ENCODE results near the gene KLHL29. TPM values are rescaled to one million over a fixed set of nuclear protein-coding genes. Genes with fewer than 3 reads are reported as not detected.

The KLHL29 gene
- total RNA-seq, 1 donor from 2014 or later, result 17.5 TPM

DNA sequence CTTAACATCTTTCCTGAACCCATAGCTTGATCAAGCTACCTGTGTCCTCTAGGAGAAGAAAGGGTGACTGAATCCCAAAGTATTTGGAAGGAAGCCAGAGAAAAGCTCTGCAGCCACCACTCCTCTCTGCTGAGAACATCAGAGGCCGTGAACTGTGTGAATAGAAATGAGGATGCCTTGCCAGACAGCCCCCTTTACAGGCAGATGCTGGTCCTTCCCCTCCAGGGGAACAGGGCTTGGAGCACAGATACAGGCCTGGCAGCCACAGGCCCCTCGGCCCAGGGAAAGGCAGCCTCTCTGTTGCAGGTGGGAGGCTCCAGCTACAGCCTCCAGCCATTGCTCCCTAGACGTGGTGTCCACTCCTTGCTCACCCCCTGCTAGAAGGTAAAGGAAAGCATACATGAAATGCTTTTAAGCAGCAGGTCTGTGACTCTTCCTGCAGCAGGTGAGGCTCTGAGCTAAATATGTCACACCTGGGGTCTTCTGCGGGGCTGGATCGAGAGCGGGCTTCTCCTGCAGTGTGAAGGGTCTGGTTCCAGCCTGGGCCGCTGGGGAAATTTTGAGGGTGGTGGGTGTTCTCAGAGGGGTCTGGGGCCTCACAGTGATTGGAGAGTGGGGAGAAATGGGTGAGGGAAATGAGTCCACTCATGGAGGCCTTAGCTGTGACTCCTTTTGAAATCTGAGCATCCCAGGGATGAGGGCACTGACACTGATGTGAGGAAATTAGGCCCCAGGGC, 234.0 kb downstream of the KLHL29 start:
- no peak overlapping the region for H3K27ac Mint-ChIP-seq (ENCODE audit: unreplicated experiment)
- H3K4me1 Mint-ChIP-seq (ENCODE audit: unreplicated experiment), result peaks cover 21% of the 10 kb centered on the region
- H3K9me3 Mint-ChIP-seq (ENCODE audit: unreplicated experiment), result no peaks in the 10 kb centered on the region
- DNase-seq (ENCODE audit: low spot score), result no peak
- no peak overlapping the region for H3K4me3 Mint-ChIP-seq (ENCODE audit: unreplicated experiment)
- peaks cover 5% of the 10 kb centered on the region for H3K36me3 Mint-ChIP-seq (ENCODE audit: low read depth, unreplicated experiment)
- peaks cover 9% of the 10 kb centered on the region for H3K27me3 Mint-ChIP-seq (ENCODE audit: unreplicated experiment)
- TF ChIP-seq, protein P1, sequence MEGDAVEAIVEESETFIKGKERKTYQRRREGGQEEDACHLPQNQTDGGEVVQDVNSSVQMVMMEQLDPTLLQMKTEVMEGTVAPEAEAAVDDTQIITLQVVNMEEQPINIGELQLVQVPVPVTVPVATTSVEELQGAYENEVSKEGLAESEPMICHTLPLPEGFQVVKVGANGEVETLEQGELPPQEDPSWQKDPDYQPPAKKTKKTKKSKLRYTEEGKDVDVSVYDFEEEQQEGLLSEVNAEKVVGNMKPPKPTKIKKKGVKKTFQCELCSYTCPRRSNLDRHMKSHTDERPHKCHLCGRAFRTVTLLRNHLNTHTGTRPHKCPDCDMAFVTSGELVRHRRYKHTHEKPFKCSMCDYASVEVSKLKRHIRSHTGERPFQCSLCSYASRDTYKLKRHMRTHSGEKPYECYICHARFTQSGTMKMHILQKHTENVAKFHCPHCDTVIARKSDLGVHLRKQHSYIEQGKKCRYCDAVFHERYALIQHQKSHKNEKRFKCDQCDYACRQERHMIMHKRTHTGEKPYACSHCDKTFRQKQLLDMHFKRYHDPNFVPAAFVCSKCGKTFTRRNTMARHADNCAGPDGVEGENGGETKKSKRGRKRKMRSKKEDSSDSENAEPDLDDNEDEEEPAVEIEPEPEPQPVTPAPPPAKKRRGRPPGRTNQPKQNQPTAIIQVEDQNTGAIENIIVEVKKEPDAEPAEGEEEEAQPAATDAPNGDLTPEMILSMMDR (IDR thresholded peaks at IDR 0.05; ENCODE audit: unreplicated experiment), result no peak

DNA sequence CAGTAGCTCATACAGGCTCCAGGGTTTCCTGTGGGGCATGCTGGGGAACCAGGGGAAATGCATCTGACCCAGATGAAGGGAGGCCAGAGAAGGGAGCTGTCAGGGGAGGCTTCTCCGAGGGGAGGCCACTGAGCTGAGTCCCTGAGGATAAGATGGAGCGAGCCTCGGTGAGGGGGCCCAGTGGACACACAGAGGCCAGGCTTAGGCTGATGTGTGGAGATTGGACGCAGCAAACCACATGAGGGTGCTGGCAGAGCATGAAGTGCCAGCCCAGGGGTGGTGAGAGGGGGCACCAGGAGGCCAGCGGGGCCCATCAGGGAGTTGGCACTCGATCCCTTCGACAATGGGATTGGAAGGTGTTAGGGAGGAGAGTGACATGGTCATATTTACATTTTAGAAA, 235.0 kb downstream of the KLHL29 start:
- peaks cover 16% of the 10 kb centered on the region for H3K4me1 Mint-ChIP-seq (ENCODE audit: unreplicated experiment)

DNA sequence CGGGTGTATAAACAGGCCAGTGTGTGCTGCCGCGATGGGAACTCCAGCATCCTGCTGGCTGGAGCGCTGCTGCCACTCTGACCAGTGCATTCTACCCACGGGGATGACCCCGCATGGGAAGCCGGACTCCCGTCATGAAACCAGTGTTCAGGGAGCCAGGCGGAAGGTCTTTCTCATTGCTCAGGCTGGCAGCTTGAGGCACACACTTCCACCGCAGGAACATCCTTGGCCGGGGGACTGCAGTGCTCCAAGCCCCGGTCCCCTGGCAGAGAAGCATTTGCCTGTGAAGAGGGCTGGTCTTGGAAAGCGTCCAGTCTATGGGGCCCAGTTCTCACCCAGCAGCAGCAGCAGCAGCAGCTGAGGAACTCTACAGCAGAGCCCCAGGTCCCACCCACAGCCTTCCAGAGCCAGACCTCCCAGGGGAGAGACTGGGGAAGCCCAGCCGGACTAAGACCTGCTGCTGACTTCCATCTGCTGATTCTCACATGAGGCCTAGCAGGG, 235.9 kb downstream of the KLHL29 start:
- no peak overlapping the region for H3K27ac Mint-ChIP-seq (ENCODE audit: unreplicated experiment)
- H3K36me3 Mint-ChIP-seq (ENCODE audit: low read depth, unreplicated experiment), result peaks cover 18% of the 10 kb centered on the region
- peaks cover 9% of the 10 kb centered on the region for H3K27me3 Mint-ChIP-seq (ENCODE audit: unreplicated experiment)
- DNase-seq (ENCODE audit: low spot score), result no peak
- no peak overlapping the region for H3K4me3 Mint-ChIP-seq (ENCODE audit: unreplicated experiment)
- peaks cover 16% of the 10 kb centered on the region for H3K4me1 Mint-ChIP-seq (ENCODE audit: unreplicated experiment)
- H3K9me3 Mint-ChIP-seq (ENCODE audit: unreplicated experiment), result peaks cover 3% of the 10 kb centered on the region
- TF ChIP-seq, protein P1 (IDR thresholded peaks at IDR 0.05; ENCODE audit: unreplicated experiment), result no peak

More for the DNA sequence above, 235.0 kb downstream of the KLHL29 start:
- peaks cover 11% of the 10 kb centered on the region for H3K36me3 Mint-ChIP-seq (ENCODE audit: low read depth, unreplicated experiment)
- TF ChIP-seq, protein P1 (IDR thresholded peaks at IDR 0.05; ENCODE audit: unreplicated experiment), result no peak
- no peak overlapping the region for H3K27ac Mint-ChIP-seq (ENCODE audit: unreplicated experiment)
- no peak for DNase-seq (ENCODE audit: low spot score)
- peaks cover 3% of the 10 kb centered on the region for H3K9me3 Mint-ChIP-seq (ENCODE audit: unreplicated experiment)
- peak overlapping the region; percentile 6 for H3K4me3 Mint-ChIP-seq (ENCODE audit: unreplicated experiment)
- peaks cover 9% of the 10 kb centered on the region for H3K27me3 Mint-ChIP-seq (ENCODE audit: unreplicated experiment)

DNA sequence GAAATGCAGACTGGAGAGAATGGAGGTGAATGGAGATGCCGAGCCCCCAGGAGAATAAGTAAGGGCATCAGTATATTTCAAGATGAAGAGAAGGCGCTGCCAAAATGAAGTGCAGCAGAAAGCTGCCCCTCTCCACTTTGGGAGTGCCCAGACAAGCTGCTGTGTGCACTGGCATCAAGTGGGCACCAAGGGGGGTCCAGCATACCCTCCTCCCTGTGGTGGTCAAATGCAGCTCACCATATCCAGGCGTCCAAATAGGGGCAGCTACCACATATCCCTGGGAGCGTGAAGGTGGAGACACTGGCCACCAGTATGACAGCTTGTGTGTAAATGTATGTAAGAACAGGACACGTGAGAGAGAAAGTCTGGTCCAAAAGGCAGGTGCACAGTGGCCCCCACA, 236.6 kb downstream of the KLHL29 start:
- peaks cover 18% of the 10 kb centered on the region for H3K36me3 Mint-ChIP-seq (ENCODE audit: low read depth, unreplicated experiment)
- no peak overlapping the region for H3K4me3 Mint-ChIP-seq (ENCODE audit: unreplicated experiment)
- H3K27me3 Mint-ChIP-seq (ENCODE audit: unreplicated experiment), result peaks cover 11% of the 10 kb centered on the region
- DNase-seq (ENCODE audit: low spot score), result no peak
- no peak overlapping the region for H3K27ac Mint-ChIP-seq (ENCODE audit: unreplicated experiment)
- peaks cover 16% of the 10 kb centered on the region for H3K4me1 Mint-ChIP-seq (ENCODE audit: unreplicated experiment)
- H3K9me3 Mint-ChIP-seq (ENCODE audit: unreplicated experiment), result peaks cover 3% of the 10 kb centered on the region
- TF ChIP-seq, protein P1 (IDR thresholded peaks at IDR 0.05; ENCODE audit: unreplicated experiment), result no peak

DNA sequence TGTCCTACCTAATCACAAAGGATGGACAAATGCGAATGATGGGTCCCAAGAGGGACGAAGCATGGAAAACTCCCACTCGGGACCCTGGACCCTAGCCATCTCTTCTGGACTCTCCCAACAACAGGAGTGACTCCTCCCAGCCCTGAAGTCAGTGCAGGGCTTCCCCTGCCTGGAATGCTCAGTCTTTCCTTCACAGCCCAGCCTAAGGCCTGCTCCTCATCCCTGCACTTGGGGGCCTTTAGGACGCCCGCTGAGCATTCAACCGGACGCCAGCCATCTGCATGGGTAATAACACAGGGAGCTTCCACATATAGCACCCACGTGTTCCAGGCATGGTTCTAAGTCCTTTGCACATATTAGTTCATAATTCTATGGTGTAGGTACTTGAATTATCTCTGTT, 237.5 kb downstream of the KLHL29 start:
- Mint-ChIP-seq H3K27me3 (ENCODE audit: unreplicated experiment) (peaks cover 11% of the 10 kb centered on the region), H3K4me1 (ENCODE audit: unreplicated experiment) (peaks cover 13% of the 10 kb centered on the region), H3K27ac (ENCODE audit: unreplicated experiment) (no peak overlapping the region), H3K4me3 (ENCODE audit: unreplicated experiment) (no peak overlapping the region), H3K9me3 (ENCODE audit: unreplicated experiment) (peaks cover 3% of the 10 kb centered on the region), H3K36me3 (ENCODE audit: low read depth, unreplicated experiment) (peaks cover 18% of the 10 kb centered on the region)
- DNase-seq (ENCODE audit: low spot score), result no peak
- TF ChIP-seq, protein P1 (IDR thresholded peaks at IDR 0.05; ENCODE audit: unreplicated experiment), result no peak

Data from endothelial cell (in vitro differentiated cells).